HG02798 (cell line): ENCODE data around the gene NUP210.

ENCODE experiments used
- ATAC-seq: cut with Tn5 transposase; IDR thresholded peaks from one replicate; pipeline ENCODE4 v1.9.1; 2021; ENCODE audit warnings: mild to moderate bottlenecking; ENCODE audit not compliant: unreplicated experiment, poor library complexity

The NUP210 gene

GRCh38 chr3:13280122-13280790, 139.9 kb downstream of the NUP210 start:
- ATAC-seq: no peak

DNA sequence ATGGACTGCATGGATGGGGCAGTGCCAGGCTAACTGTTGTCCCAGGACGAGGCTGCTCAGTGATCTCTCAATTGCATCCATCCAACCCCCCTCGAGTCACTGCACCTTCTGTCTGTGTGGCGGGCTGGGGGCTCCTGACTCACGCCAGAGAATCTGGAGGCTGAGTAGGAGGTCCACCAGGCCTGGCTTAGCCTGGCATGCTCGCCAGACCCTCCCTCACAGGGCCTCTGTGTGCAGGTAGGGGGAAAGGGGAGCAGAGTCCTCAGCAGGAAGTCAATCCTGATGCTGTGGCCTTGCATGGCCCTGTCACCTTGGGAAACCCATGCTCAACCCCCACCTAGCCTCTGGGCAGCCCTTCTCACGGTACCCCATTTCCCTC, 140.6 kb downstream of the NUP210 start:
- no peak for ATAC-seq

DNA sequence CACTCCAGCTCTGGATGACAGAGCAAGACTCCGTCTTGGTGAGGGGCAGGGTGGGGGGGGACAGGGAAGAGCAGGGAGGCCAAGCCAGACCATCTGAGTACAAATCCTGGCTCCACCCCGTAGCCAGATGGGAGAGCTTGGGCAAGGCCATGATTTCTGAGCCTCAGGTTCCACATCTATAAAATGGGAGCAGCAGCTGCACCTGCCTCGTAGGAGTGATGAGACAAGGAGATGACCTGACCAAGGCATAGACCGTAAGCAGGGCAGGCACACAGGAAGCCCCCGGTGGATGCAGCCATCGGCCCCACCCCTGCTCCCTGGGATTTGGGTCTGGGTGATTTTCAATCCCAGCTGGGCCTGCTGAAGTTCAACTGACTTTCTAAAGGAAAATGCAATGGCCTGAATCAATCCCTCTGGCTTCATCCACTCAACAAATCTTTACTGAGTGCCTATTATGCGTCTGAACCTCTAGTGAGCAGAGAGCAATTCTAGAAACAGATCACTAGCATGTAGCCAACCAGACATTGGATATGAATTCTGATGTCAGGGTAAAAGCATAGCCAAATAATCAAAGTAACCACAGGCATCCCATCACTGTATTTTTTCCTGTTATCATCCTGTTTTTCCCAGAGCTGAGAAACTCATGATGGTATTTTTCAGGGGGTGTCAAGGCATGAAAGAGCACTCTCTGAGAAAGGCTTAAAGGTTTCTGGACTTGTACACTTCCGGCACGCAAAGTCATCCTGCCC, 141.2 kb downstream of the NUP210 start:
- no peak for ATAC-seq

DNA sequence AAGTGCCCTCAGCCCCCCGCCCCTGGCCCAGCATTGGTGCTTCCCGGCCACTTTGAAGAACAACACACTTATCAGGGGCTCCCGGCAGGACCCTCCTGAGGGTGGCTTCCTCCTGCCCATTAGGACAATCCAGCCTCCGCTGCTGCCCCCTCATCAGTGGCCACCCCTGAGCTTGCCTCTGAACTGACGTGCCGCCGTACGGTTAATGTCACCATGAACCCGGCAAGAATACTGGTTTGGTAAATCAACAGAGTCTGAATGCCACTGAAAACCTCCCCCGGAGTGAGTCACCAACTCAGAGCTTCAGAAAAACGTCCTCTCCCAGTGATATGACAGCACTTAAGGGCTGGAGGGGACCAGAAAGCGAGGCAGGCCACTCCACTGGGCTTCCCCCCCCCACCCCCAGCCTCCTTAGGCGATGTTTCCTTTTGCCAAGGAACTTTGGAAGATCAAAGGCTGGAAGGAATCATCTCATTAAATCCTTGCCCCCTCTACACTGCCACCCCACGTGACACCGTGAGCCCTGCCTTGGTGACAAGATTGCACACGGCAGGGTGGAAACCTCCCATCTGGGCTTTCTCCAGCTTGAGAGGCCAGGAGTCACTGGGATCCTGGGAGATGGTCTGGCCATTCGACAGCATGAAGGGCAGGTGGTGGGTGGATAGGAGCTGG, 142.1 kb downstream of the NUP210 start:
- ATAC-seq: no peak

DNA sequence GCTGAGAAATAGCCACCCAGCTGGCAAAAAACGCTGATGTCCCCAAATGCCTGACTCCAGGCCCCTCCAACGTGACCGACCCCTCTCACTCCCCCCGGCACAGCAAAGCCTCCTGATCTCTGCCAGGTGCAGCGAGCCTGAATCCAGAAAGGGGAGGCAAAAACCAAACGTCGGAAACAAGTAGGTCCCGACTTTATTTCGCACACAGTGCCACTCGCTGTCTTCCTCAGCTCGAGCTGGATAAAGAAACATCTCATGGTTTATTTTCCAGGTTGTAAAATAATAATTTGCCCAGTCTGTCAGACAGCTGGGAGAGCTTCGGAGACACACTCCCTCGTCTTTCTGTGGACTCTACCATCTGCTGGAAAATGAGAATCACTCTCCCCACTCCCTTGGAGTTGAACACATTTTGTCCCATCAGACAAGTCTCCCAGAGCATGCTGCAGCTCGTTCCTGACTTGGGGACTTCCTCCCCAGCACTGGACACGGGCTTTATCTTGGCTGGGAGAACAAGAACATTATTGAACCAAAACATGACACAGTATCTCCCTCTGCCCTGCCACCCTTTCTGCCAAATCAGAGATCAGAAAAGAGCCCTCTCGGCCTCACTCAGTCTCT, 142.8 kb downstream of the NUP210 start:
- ATAC-seq: no peak

DNA sequence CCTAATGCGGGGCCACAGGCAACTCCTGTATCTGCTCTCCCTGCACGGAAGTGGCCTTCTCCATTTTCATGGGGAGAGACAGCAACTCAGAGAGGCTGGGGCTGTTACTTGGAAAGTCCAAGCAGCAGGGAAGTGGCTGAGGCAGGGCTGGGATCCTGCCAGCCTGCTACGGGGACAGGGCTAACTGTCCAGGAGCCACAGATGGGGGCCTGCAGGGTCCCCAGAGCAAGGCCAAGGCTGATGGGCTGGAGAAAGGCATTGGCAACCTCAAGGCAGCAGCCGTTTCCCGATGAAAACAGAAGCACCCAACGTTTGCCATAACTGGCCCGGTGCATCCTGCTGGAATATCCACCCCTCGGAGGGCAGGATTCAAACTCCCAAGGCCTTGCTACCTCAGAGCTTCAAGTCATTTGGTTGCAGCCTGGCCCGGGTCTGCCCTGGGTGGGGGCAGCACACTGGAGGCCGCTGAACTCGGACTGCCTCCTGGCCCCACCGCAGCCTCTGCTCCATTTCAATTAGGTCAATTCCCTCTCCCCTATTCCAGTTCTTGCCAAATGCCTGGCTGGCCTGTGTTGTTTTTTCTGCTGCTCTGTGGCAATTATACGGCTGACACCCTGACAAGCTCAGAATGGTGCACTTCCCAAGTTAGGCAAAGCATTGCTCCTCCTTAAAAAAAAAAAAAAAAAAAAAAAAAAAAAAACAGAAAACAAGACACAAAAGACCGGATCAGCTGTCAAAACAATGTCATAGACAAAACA, 143.5 kb downstream of the NUP210 start:
- ATAC-seq: no peak

DNA sequence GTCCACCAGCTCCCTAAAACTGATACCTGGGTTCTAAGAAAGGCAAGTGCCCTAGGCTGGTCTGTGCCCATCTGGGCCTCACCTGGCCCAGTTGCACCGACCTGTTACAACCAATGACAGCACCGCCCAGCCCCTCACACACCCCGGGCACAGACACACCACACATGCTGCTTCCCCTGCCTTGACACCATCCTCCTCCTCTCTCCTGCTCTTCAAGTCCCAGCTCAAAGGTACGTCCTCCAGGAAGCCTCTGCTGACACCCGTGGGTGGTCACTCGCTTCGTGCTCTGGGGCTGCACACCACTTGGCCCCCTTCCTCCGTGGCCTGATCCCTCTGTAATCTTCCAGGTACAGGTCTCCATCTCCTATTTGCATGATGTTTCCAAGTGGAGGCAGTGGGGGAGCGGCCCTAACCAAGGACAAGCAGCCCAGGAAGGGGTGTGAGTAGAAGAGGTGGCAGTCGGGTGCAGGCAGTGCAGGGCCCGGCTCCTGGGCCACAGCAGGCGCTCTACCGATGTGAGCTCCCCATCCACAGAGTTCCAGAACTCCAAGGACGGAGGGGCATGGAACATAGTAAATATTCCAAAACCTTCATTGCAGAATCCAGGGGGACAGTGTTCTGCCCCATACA, 144.6 kb downstream of the NUP210 start:
- no peak for ATAC-seq

DNA sequence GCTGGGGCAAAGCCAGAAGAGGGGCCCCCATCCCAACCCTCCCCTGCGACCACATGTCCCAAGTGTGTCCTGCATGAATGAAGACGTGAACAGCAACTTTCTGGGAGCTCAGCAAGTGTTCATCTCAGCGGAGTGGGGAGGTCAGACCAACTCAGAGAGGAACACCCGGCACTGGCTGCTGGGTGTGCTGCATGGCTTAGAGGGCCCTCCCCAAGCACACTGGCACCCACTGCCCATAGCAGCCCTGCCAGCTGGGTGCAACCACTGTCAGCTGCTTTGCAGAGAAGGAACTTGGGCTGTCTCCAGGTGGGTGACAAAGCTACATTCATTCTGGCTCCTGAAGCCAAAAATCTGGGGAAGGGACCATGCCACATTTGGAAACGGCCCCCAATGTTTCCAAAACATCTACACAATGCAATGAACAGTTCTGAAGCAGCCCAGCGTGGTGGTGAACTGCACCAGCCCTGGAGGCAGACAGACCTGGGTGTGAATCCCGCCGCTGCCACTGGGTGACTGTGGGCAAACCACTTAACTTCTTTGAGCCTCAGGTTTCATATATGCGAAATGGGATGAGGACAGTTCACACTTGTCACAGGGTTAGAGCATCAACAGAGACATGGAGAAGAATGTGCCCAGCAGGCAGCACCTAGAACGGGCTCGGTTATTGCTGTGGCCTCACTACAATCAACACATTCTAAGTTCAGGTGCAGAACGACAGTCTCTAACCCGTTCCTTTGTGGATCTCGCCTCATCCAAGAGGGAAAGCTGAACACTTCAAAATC, 145.4 kb downstream of the NUP210 start:
- no peak for ATAC-seq

DNA sequence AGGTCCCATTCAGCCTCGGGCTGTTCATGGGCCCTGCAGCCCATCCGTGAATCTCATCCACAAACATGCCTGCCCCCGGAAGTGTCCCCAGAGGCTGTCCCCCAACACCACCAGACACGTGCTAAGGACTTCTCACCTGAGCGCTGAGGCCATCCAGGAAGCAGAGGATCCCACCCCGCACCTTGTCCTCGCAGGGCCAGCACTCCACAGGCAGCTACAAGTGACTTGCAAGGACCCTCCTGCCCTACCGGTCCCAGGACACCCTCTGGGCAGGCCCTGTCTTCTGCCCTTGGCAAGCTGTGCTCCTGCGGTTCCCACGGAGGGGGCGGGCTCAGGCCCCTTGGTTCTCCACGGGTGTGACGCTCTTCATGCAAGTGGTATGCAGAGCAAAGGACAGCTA, 146.0 kb downstream of the NUP210 start:
- no peak for ATAC-seq

DNA sequence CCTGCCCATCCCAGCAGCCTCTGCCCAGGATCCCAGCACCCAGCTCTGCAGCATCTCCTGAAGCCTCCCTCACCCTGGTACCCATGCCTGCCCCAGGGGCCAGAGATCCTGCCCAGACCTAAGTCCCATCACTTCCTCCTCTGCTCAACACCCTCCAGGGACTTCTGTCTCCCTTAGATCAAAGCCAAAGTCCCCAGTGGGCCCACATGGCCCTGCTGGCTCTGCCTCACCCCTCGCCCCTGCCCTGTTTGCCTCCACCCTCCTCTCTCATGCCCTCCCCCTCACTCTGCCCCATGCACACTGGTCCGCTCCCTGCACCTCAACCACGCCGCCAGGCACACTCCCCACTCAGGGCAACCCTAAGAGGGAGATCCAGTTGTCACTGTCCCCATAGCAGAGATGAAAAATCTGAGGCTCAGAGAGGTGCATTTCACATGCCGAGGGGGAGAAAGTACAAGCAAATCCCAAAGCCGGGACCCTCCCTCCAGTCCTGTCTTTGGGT, 146.5 kb downstream of the NUP210 start:
- no peak for ATAC-seq

GRCh38 chr3:13272831-13273603, 147.1 kb downstream of the NUP210 start:
- ATAC-seq: no peak

DNA sequence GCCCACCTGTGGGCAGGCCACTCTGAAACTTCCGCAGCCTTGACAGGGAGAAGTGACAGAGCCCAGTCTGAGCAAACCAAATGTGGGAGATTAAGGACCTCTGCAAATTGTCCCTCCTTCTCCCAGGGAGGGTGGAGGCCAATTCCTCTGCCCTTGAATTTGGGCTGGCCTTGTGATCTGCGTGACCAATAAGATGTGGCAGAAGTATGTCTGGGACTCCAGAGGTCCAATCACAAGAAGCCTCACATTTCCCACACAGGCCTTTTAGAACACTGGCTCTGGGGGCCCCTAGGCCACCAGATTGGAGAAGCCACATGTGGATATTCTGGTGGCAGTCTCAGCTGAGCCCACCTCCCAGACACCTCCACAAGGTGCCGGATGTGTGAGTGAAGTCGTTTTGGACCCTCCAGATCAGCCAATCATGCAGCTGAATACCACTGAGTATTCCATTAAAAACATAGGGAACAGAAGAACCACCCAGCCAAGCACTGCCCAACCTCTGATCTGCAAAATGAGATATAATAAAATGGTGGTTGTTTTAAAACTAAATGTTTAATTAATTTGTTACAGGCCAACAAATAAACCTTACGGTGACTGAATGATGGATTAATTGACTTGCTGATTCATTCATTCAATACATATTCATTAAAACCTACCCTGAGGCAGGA, 150.3 kb downstream of the NUP210 start:
- ATAC-seq: no peak

- ATAC-seq: no peak
Measured at GRCh38 chr3:13268961-13269441, 151.1 kb downstream of the NUP210 start.

GRCh38 chr3:13268120-13268519, 152.0 kb downstream of the NUP210 start:
- ATAC-seq: no peak

- no peak for ATAC-seq
Measured at GRCh38 chr3:13266651-13267362, 153.3 kb downstream of the NUP210 start.
